ENCODE data around the gene WFS1.

The WFS1 gene

GRCh38 chr4:6269616-6270511 is at the start of gene WFS1:
Gene WFS1, plus strand, starts transcription at chr4:6269850. Its CDS starts 7,606 bp downstream, at chr4:6277456.
- peak; percentile 94 for DNase-seq

GRCh38 chr4:6221301-6221850 is 48.3 kb upstream of the WFS1 start:
- DNase-seq, result no peak

GRCh38 chr4:6221851-6222760 is 47.5 kb upstream of the WFS1 start:
- DNase-seq, result no peak

GRCh38 chr4:6222761-6223292 is 46.8 kb upstream of the WFS1 start:
- no peak for DNase-seq

- DNase-seq, result no peak
Measured at GRCh38 chr4:6224735-6225134, 44.9 kb upstream of the WFS1 start.

- DNase-seq, result no peak
Measured at GRCh38 chr4:6225469-6225868, 44.2 kb upstream of the WFS1 start.

GRCh38 chr4:6226506-6226905 is 43.1 kb upstream of the WFS1 start:
- DNase-seq, result no peak

GRCh38 chr4:6227412-6228157 is 42.1 kb upstream of the WFS1 start:
- no peak for DNase-seq

- DNase-seq, result no peak
Measured at GRCh38 chr4:6228158-6229067, 41.2 kb upstream of the WFS1 start.

- no peak for DNase-seq
Measured at GRCh38 chr4:6229095-6229494, 40.6 kb upstream of the WFS1 start.

- no peak for DNase-seq
Measured at GRCh38 chr4:6229671-6230501, 39.8 kb upstream of the WFS1 start.

- DNase-seq, result no peak
Measured at GRCh38 chr4:6230502-6230785, 39.2 kb upstream of the WFS1 start.

- DNase-seq, result no peak
Measured at GRCh38 chr4:6230827-6231662, 38.6 kb upstream of the WFS1 start.

- no peak for DNase-seq
Measured at GRCh38 chr4:6231663-6232165, 37.9 kb upstream of the WFS1 start.

GRCh38 chr4:6232836-6233785 is 36.5 kb upstream of the WFS1 start:
- DNase-seq, result no peak

- no peak for DNase-seq
Measured at GRCh38 chr4:6233929-6234328, 35.7 kb upstream of the WFS1 start.

GRCh38 chr4:6235012-6235411 is 34.6 kb upstream of the WFS1 start:
- no peak for DNase-seq
